Measurements from ENCODE around the gene P4HTM. TPM values are rescaled to one million over a fixed set of nuclear protein-coding genes. Genes with fewer than 3 reads are reported as not detected.
A peak's percentile ranks its signal among the peaks of the same experiment; 100 is the strongest.

P4HTM gene
- total and polyA plus RNA-seq, 7 experiments from 2014 or later: 19.7 to 74.7 (median 52.2) TPM

Small RNA genes lying within 50 kb of the gene (microRNA-seq; reads per million reads assigned to microRNA genes)
- gene MIR191 (ENCODE audit: borderline microRNAs expressed) (11,987 reads per million, percentile 94 among the genes with 10 or more reads in this experiment), gene MIR425 (ENCODE audit: borderline microRNAs expressed) (1,472 reads per million, percentile 86 among the genes with 10 or more reads in this experiment)

Other genes with a start within 250 kb of the P4HTM start
- gene PRKAR2A, start 142.4 kb upstream of the P4HTM start, total RNA-seq: 10 to 100 TPM; 25.9 to 45.1 (median 38.9) TPM
- gene PRKAR2A, start 142.4 kb upstream of the P4HTM start, polyA plus RNA-seq: 10 to 100 TPM; 10.3 to 12.5 TPM
- 10 to 100 TPM in 4 of 5 experiments, 1 to 10 TPM in 1; 6.6 to 27.3 (median 12.8) TPM for gene SLC25A20, start 91.4 kb upstream of the P4HTM start, total RNA-seq
- 10 to 100 TPM; 15.7 to 19.4 TPM for gene SLC25A20, start 91.4 kb upstream of the P4HTM start, polyA plus RNA-seq
- 100 to 1,000 TPM; 103 to 189 (median 150) TPM for gene ARIH2, start 71.4 kb upstream of the P4HTM start, total RNA-seq
- 100 to 1,000 TPM; 111 to 114 TPM for gene ARIH2, start 71.4 kb upstream of the P4HTM start, polyA plus RNA-seq
- 100 to 1,000 TPM; 170 to 335 (median 204) TPM for gene WDR6, start 17.1 kb downstream of the P4HTM start, total RNA-seq
- 100 to 1,000 TPM; 147 to 152 TPM for gene WDR6, start 17.1 kb downstream of the P4HTM start, polyA plus RNA-seq
- 10 to 100 TPM; 18.9 to 28.6 (median 24.1) TPM for gene DALRD3, start 28.3 kb downstream of the P4HTM start, total RNA-seq
- 10 to 100 TPM; 24.2 to 24.6 TPM for gene DALRD3, start 28.3 kb downstream of the P4HTM start, polyA plus RNA-seq
- 100 to 1,000 TPM in 1 of 5 experiments, 10 to 100 TPM in 4; 63.8 to 110 (median 89.3) TPM for gene NDUFAF3, start 31.9 kb downstream of the P4HTM start, total RNA-seq
- gene NDUFAF3, start 31.9 kb downstream of the P4HTM start, polyA plus RNA-seq: 100 to 1,000 TPM; 191 to 205 TPM
- 100 to 1,000 TPM; 102 to 206 (median 121) TPM for gene IMPDH2, start 39.2 kb downstream of the P4HTM start, total RNA-seq
- 100 to 1,000 TPM; 109 to 123 TPM for gene IMPDH2, start 39.2 kb downstream of the P4HTM start, polyA plus RNA-seq
- gene QRICH1, start 103.8 kb downstream of the P4HTM start, total RNA-seq: 100 to 1,000 TPM; 146 to 192 (median 184) TPM
- 10 to 100 TPM; 25.0 to 32.1 TPM for gene QRICH1, start 103.8 kb downstream of the P4HTM start, polyA plus RNA-seq
- gene QARS1, start 114.5 kb downstream of the P4HTM start, total RNA-seq: 100 to 1,000 TPM; 212 to 258 (median 233) TPM
- gene QARS1, start 114.5 kb downstream of the P4HTM start, polyA plus RNA-seq: 100 to 1,000 TPM in 1 of 2 donors, 10 to 100 TPM in 1; 90.6 to 139 TPM
- 100 to 1,000 TPM in 2 of 5 experiments, 10 to 100 TPM in 3; 60.0 to 106 (median 78.0) TPM for gene USP19, start 130.6 kb downstream of the P4HTM start, total RNA-seq
- 10 to 100 TPM; 29.9 to 55.9 TPM for gene USP19, start 130.6 kb downstream of the P4HTM start, polyA plus RNA-seq
- gene LAMB2, start 142.8 kb downstream of the P4HTM start, total RNA-seq: 1 to 10 TPM in 4 of 5 experiments, not detected in 1; 1.2 to 5.0 (median 1.9) TPM
- gene LAMB2, start 142.8 kb downstream of the P4HTM start, polyA plus RNA-seq: not detected
- 10 to 100 TPM; 16.5 to 39.5 (median 26.3) TPM for gene CCDC71, start 176.1 kb downstream of the P4HTM start, total RNA-seq
- gene CCDC71, start 176.1 kb downstream of the P4HTM start, polyA plus RNA-seq: 1 to 10 TPM; 2.0 to 2.3 TPM
- gene KLHDC8B, start 181.4 kb downstream of the P4HTM start, total RNA-seq: 1 to 10 TPM; 1.5 to 7.1 (median 5.2) TPM
- gene KLHDC8B, start 181.4 kb downstream of the P4HTM start, polyA plus RNA-seq: 10 to 100 TPM in 1 of 2 donors, 1 to 10 TPM in 1; 4.7 to 10.0 TPM